K562 (cell line): Measurements from ENCODE around the gene FAM83B. TPM values are rescaled to one million over a fixed set of nuclear protein-coding genes. Genes with fewer than 3 reads are reported as not detected.

Experiments used
- ATAC-seq: fragments of 200-7000 bp; cut with Tn5 transposase; 3 replicates; pipeline ENCODE4 v1.9.1; 2020; ENCODE audit warnings: moderate library complexity
- BruUV-seq: library from RNA; stranded (reverse); fragments of 400-500 nt; replicated peaks from 2 replicates; lab custom pipeline; 2021; lab: Mats Ljungman, UMichigan
- CTCF ChIA-PET: fragments of 300-600 bp; formaldehyde crosslinking; extraction: SDS; loops from one replicate; lab custom pipeline; 2021; ENCODE audit warnings: low intra/inter-chr PET ratio; lab: Yijun Ruan, JAX
- POLR2A ChIA-PET: fragments of 300-600, 350-650 bp; sonication (Branson Sonifier 250); formaldehyde crosslinking; extraction: SDS; loops from one replicate; lab custom pipeline; 2021; ENCODE audit warnings: antibody characterized with exemption, inconsistent platforms; lab: Yijun Ruan, JAX
- DNase-seq, 4 experiments: peaks; one replicate each; pipeline versions ENCODE4 v3.0.0 to v3.0.0-alpha.2; 2011 to 2018; ENCODE audit warnings: low spot score in 3 of 4, mixed read lengths in 3 of 4; ENCODE audit errors: extremely low read depth in 1 of 4
- FAIRE-seq: peaks from 2 replicates; lab custom pipeline; 2011; peaks lifted over from hg19 to GRCh38; lab: Jason Lieb, UNC
- H2AFZ ChIP-seq: 2 replicates; pipeline ENCODE4 v1.6.0; 2011; ENCODE audit warnings: low read depth, low read length, control low read depth, inconsistent platforms
- H3K27ac ChIP-seq: fragments of 200-600 bp; 3 replicates; pipeline ENCODE4 v1.8.0; 2011; ENCODE audit warnings: low read depth, mild to moderate bottlenecking, control low read depth, inconsistent platforms, low read length, moderate library complexity, mixed read lengths; ENCODE audit errors: extremely low read depth
- H3K27me3 ChIP-seq, 2 experiments: fragments of 300-600 bp in 1 of 2; 2 replicates in 1 of 2; 3 replicates in 1 of 2; pipeline versions ENCODE4 v1.6.0 to v1.8.0; 2011; ENCODE audit warnings: inconsistent platforms in 2 of 2, low read length in 2 of 2, mild to moderate bottlenecking in 1 of 2, mixed read lengths in 1 of 2, moderate library complexity in 1 of 2; ENCODE audit not compliant: control insufficient read depth in 2 of 2, insufficient read depth in 2 of 2
- H3K36me3 ChIP-seq: fragments of 300-600 bp; 3 replicates; pipeline ENCODE4 v1.8.0; 2011; ENCODE audit warnings: mild to moderate bottlenecking, low read length, inconsistent platforms; ENCODE audit not compliant: control insufficient read depth, insufficient read depth
- H3K4me1 ChIP-seq, 2 experiments: fragments of 200-600 bp in 1 of 2; replicated peaks in 1 of 2; 2 replicates in 1 of 2; 3 replicates in 1 of 2; pipeline versions ENCODE4 v1.5.1 to v1.8.0; 2011; ENCODE audit warnings: inconsistent platforms in 2 of 2, low read length in 2 of 2, mild to moderate bottlenecking in 1 of 2, mixed read lengths in 1 of 2, moderate library complexity in 1 of 2; ENCODE audit not compliant: control insufficient read depth in 2 of 2, insufficient read depth in 2 of 2
- H3K4me2 ChIP-seq: 2 replicates; pipeline ENCODE4 v1.6.1; 2011; ENCODE audit warnings: low read length, control low read depth, inconsistent platforms, mixed read lengths; ENCODE audit not compliant: insufficient read depth
- H3K4me3 ChIP-seq: fragments of 200-600 bp; sonication (generic), shearing (Covaris generic); 2 replicates; pipeline ENCODE4 v1.5.1; 2016; ENCODE audit warnings: control low read depth, inconsistent platforms
- H3K79me2 ChIP-seq: fragments of 200-600 bp; 3 replicates; pipeline ENCODE4 v1.8.0; 2011; ENCODE audit warnings: low read length, inconsistent platforms; ENCODE audit not compliant: control insufficient read depth, insufficient read depth
- H3K9ac ChIP-seq, 2 experiments: 2 replicates each; pipeline versions ENCODE4 v1.6.0 to v1.6.1; 2011; ENCODE audit warnings: low read depth in 2 of 2, low read length in 2 of 2, control low read depth in 1 of 2, inconsistent platforms in 1 of 2, mild to moderate bottlenecking in 1 of 2, mixed read lengths in 1 of 2; ENCODE audit not compliant: insufficient read depth in 1 of 2
- H3K9me1 ChIP-seq: one replicate; pipeline ENCODE4 v1.6.0; 2011; ENCODE audit warnings: inconsistent platforms, mild to moderate bottlenecking, low read length, moderate library complexity; ENCODE audit not compliant: control insufficient read depth, insufficient read depth
- H3K9me3 ChIP-seq: replicated peaks from 2 replicates; pipeline ENCODE4 v1.5.1; 2011; ENCODE audit warnings: low read depth, low read length, inconsistent platforms; ENCODE audit not compliant: control insufficient read depth, insufficient read depth
- H4K20me1 ChIP-seq: replicated peaks from 2 replicates; pipeline ENCODE4 v1.6.1; 2011; ENCODE audit warnings: low read length, inconsistent platforms, mixed read lengths; ENCODE audit not compliant: control insufficient read depth, insufficient read depth
- CREB3 ChIP-seq: fragments of 450-650 bp; conservative IDR thresholded peaks from 2 replicates; pipeline ENCODE4 v1.6.1; 2016; ENCODE audit warnings: missing genetic modification characterization, low read depth, mild to moderate bottlenecking, missing compliant biosample characterization, moderate library complexity
- IRF1 ChIP-seq: sonication (generic); formaldehyde crosslinking; IDR thresholded peaks from 2 replicates; pipeline ENCODE4 v1.8.0; 2022; ENCODE audit warnings: missing genetic modification reagents, mild to moderate bottlenecking, borderline replicate concordance
- KLF6 ChIP-seq: fragments of 250-450 bp; sonication (Bioruptor Pico); IDR thresholded peaks from 2 replicates; pipeline ENCODE4 v1.4.0; 2020; ENCODE audit warnings: mild to moderate bottlenecking, moderate library complexity, borderline replicate concordance
- MAX ChIP-seq: sonication (generic); formaldehyde crosslinking; IDR thresholded peaks from 2 replicates; pipeline ENCODE4 v1.9.0; 2022; ENCODE audit warnings: mild to moderate bottlenecking, missing genetic modification reagents
- MECOM ChIP-seq: fragments of 250-450 bp; sonication (Bioruptor Pico); IDR thresholded peaks from 2 replicates; pipeline ENCODE4 v1.8.0; 2022; ENCODE audit warnings: inconsistent platforms
- MTF1 ChIP-seq: fragments of 250-450 bp; sonication (Bioruptor Pico); IDR thresholded peaks from 2 replicates; pipeline ENCODE4 v1.9.0; 2021; ENCODE audit warnings: moderate library complexity, mild to moderate bottlenecking, inconsistent platforms, borderline replicate concordance
- PTBP1 ChIP-seq: fragments of 200-400 bp; formaldehyde crosslinking; IDR thresholded peaks from 2 replicates; pipeline ENCODE4 v1.6.1; 2017; ENCODE audit warnings: low read depth, low read length
- RBM34 ChIP-seq: fragments of 200-400 bp; formaldehyde crosslinking; IDR thresholded peaks from 2 replicates; pipeline ENCODE4 v1.6.1; 2018; ENCODE audit warnings: low read length, borderline replicate concordance; ENCODE audit not compliant: insufficient read depth
- SMARCC2 ChIP-seq: fragments of 450-650 bp; IDR thresholded peaks from 2 replicates; pipeline ENCODE4 v1.6.1; 2017; ENCODE audit warnings: antibody characterized with exemption, moderate library complexity, mild to moderate bottlenecking, low read depth
- USF2 ChIP-seq: sonication (generic); formaldehyde crosslinking; IDR thresholded peaks from 2 replicates; pipeline ENCODE4 v1.5.0; 2020; ENCODE audit warnings: missing genetic modification reagents
- ZNF395 ChIP-seq: fragments of 200-800 bp; sonication (Bioruptor generic); IDR thresholded peaks from 2 replicates; pipeline ENCODE4 v1.6.1; 2017; ENCODE audit warnings: missing genetic modification characterization, missing compliant biosample characterization
- ZNF57 ChIP-seq: fragments of 450-650 bp; formaldehyde crosslinking; IDR thresholded peaks from 2 replicates; pipeline ENCODE4 v1.4.0; 2020; ENCODE audit warnings: mild to moderate bottlenecking, moderate library complexity
- WGBS: fragments of 100-300 bp; shearing (Covaris generic); methylation state at CpG from one replicate; pipeline ENCODE4 v1.1.6; 2016; ENCODE audit warnings: low coverage, mixed read lengths; ENCODE audit not compliant: insufficient coverage; ENCODE audit errors: missing lambda C conversion rate; 5-methylcytosine and 5-hydroxymethylcytosine counted together
- in situ Hi-C: fragments of 300-500 bp; cut with MboI; formaldehyde crosslinking; loops from 4 replicates; pipeline ENCODE4 v1.15.0; 2018; ENCODE audit warnings: inconsistent platforms, mixed read lengths
- intact Hi-C: fragments of 100-400 bp; cut with micrococcal nuclease; formaldehyde crosslinking; loops from 2 replicates; pipeline ENCODE4 v1.14.2; 2022
- polyA plus RNA-seq, 8 experiments: library from polyadenylated mRNA; depleted of rRNA in 4 of 8; stranded (reverse) in 5 of 8; unstranded in 3 of 8; fragments of >200 nt; fragmentation: Nextera tagmentation in 2 of 8; fragmentation: Illumina TruSeq in 1 of 8; extraction: Ambion mirVana in 2 of 8; extraction: Trizol in 1 of 8; gene quantifications; 2 replicates each; pipeline versions ENCODE4 v1.2.1 to v1.2.3, GENCODE V29; 2011 to 2014; ENCODE audit warnings: inconsistent platforms in 1 of 8, missing spikeins in 1 of 8
- total RNA-seq, 7 experiments: library from RNA; depleted of rRNA in 6 of 7; stranded (reverse); fragments of >200 nt in 6 of 7; fragmentation: Illumina TruSeq in 2 of 7; extraction: Trizol in 2 of 7; gene quantifications; 2 replicates each; pipeline versions ENCODE4 v1.2.1 to v1.2.3, GENCODE V29; 2011 to 2021; ENCODE audit warnings: low replicate concordance in 1 of 7

Gene FAM83B
- total and polyA plus RNA-seq, 9 of the 15 experiments (the other 6 are each of a cell fraction or from before 2014, with no cell fraction given), result not detected

GRCh38 chr6:54903884-54904283 is 57.3 kb downstream of the FAM83B start:
- ATAC-seq (no peak), FAIRE-seq (no peak), DNase-seq (no peak)
- no peaks in the 10 kb centered on the region for H4K20me1 ChIP-seq
- no peak overlapping the region for H2AFZ ChIP-seq
- H3K79me2 ChIP-seq, result no peaks in the 10 kb centered on the region
- ChIA-PET CTCF (no interaction called here), POLR2A (no interaction called here)
- no peak overlapping the region for H3K9ac ChIP-seq
- TF ChIP-seq CREB3 (tag), result no peak
- TF ChIP-seq IRF1, result no peak
- TF ChIP-seq KLF6 (CRISPR knock-in tag), result no peak
- H3K27ac ChIP-seq, result no peak overlapping the region
- no peaks in the 10 kb centered on the region for H3K4me1 ChIP-seq
- no peaks in the 10 kb centered on the region for H3K9me1 ChIP-seq
- no peaks in the 10 kb centered on the region for H3K9me3 ChIP-seq
- no peaks in the 10 kb centered on the region for H3K36me3 ChIP-seq
- no peak overlapping the region for H3K4me2 ChIP-seq
- intact Hi-C loops (no loop called here), in situ Hi-C loops (no loop called here)
- H3K27me3 ChIP-seq, result no peaks in the 10 kb centered on the region
- BruUV-seq, result no TSS peak
- H3K4me3 ChIP-seq, result no peak overlapping the region

GRCh38 chr6:54907355-54907754 is 60.8 kb downstream of the FAM83B start:
- Histone ChIP-seq H3K36me3 (no peaks in the 10 kb centered on the region), H4K20me1 (no peaks in the 10 kb centered on the region), H3K4me2 (no peak overlapping the region), H3K79me2 (no peaks in the 10 kb centered on the region), H3K4me1 (no peaks in the 10 kb centered on the region), H2AFZ (no peak overlapping the region), H3K9me3 (no peaks in the 10 kb centered on the region), H3K27me3 (no peaks in the 10 kb centered on the region), H3K27ac (no peak overlapping the region), H3K9me1 (no peaks in the 10 kb centered on the region), H3K4me3 (no peak overlapping the region), H3K9ac (no peak overlapping the region)
- ChIA-PET CTCF (no interaction called here), POLR2A (no interaction called here)
- intact Hi-C loops (no loop called here), in situ Hi-C loops (no loop called here)
- WGBS, result 0% methylated on average over 1 of the region's 1 CpG
- no peak for DNase-seq
- no peak for ATAC-seq
- no peak for FAIRE-seq
- no TSS peak for BruUV-seq
- TF ChIP-seq MECOM (no peak), ZNF395 (CRISPR knock-in tag) (no peak), SMARCC2 (no peak), ZNF57 (CRISPR knock-in tag) (no peak), RBM34 (no peak), PTBP1 (no peak), MTF1 (no peak), USF2 (CRISPR knock-in tag) (no peak), MAX (CRISPR knock-in tag) (no peak)
